Measurements from ENCODE around the gene GRK3.
"Not testable (repeated sequence)": the region's sequence is repeated elsewhere in the genome, so short reads cannot be mapped to it uniquely, and the experiment has no call there.

The GRK3 gene

DNA sequence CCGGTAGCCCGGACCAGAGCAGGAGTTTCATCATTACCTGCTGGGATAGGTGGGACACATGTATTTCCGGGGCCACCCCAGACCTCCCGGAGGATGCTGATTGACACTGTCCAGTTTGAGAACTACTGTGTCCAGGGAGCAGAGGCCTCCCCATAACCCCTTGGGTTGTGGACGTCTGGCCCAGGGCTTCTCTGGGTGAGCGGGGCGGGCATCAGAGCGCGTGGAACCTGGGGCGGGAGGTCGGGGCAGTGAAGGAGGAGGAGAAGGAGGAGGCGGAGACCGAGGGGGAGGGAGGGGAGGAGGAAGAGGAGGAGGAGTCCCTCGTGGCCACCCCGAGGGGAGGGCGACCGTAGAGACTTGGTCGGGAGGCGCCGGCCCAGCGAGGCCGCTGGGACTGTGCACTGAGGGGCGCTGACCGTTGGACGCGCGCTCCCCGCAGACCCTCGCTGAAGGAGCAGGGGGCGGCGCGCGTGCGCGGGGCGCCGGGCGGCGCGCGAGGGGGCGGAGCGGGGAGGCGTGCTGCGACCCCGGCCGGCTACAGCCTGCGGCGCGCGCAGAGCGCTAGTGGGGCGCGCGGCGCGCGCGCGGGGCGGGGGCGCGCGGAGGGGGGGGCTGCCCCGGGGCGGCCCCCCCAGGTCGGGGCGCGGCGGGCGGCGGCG lies at the start of gene GRK3:
Gene GRK3, plus strand, starts transcription at position 356 of the 659 bp plus-strand sequence. CDS start 366 bp downstream, outside the sequence.
- DNase-seq (ENCODE audit: extremely low read depth in 1 of 2, low read depth in 1 of 2), result peak in 1 of 2 donors; percentile 33

DNA sequence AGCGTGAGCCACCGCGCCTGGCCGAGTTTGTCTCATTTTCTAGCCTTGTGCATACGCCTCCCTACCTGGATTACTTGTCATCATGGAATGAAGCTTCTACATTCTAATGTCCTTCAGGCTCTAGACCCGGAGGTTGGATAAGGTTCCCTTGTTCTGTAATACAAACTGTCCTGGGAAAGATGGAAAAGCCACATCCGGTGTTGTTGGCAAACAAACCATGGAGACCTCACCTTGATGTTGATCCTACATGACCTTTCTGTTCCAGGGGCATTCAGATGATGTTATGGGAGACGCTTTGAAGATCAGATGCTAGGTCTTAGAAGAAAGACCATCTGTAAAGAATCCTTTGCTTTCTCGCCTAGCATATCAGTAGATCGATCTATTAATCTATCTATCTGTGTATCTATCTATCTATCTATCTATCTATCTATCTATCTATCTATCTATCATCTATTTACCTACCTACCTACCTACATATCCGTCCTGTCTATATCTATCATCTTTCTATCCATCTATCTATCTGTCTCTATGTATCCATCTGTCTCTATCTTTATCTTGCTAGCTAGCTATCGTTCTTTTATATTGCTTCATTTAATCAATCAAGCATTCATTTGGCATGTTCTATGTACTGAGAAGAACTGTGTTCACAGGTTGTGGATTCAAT lies 46.3 kb upstream of the GRK3 start:
- no peak for DNase-seq (ENCODE audit: extremely low read depth in 1 of 2, low read depth in 1 of 2)

DNA sequence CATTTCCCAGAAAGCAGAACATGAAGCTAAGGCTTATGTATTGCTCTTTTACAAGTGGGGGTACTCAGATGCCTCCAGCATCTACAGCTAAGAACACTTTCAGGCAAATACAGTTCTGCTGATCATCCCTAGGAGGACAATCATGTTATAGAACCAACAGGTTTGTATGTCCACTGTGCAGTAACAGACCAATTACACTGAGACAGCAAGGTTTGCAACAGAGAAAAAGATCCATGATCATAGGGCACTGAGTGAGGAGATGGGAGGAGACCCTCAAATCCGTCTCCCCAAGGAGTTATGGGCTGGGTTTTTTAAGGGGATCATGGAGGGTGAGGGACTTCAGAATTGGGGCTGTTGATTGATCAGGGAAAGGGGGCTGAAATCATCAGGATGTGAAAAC lies 39.1 kb upstream of the GRK3 start:
- DNase-seq (ENCODE audit: extremely low read depth in 1 of 2, low read depth in 1 of 2), result no peak

DNA sequence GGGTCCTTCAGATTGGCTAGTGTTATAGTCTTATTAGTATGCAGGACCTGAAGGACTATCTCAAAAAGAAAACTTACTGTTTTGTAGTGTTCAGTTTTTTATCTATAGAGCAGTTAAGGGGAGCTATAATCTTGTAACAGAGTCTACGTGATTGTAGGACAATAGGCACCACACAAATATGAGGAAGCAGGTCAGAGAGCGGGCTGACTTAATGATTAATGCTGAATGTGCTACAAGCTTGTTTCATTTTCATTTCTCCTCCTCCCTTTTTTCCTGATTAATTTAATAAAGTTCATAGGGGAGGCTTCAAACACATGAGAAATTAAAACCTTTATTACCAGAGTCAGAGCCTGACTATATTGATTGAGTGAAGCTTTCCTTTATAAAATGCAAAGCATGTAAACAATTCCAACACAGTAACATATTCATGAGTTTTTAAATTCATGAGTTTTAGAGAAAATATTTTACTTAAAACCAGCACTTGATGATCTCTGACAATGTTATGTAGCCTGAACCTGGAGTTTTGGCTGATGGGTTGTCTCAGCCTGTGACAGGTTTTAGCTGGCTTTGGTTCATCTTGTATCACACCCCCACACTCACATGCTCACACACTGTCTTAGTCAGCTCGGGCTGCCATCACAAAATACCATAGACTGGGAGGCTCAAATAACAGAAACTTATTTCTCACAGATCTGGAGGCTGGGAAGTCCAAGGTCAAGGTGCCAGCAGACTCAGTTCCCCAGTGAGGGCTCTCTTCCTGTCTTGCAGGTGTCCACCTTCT lies 38.5 kb upstream of the GRK3 start:
- DNase-seq (ENCODE audit: extremely low read depth in 1 of 2, low read depth in 1 of 2), result not testable (repeated sequence)

DNA sequence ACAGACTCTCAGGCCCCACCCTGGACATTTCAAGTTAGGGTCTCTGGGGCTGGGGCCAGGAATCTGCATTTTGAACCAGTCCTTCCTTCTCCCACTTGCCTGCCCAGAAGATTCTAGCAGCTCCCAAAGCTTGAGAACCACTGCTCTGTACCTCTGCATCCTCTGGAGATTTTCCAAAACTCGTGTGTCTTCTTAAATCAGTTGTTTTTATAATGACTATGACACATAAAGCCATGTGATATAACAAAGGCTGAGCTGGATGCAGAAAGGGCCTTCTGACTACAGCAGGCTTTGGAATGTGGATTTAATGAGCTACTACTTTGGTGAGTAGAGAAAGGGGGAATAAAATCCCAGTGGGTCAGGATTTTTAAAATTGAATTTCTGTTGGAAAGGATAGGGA lies 37.5 kb upstream of the GRK3 start:
- not testable (repeated sequence) for DNase-seq (ENCODE audit: extremely low read depth in 1 of 2, low read depth in 1 of 2)

DNA sequence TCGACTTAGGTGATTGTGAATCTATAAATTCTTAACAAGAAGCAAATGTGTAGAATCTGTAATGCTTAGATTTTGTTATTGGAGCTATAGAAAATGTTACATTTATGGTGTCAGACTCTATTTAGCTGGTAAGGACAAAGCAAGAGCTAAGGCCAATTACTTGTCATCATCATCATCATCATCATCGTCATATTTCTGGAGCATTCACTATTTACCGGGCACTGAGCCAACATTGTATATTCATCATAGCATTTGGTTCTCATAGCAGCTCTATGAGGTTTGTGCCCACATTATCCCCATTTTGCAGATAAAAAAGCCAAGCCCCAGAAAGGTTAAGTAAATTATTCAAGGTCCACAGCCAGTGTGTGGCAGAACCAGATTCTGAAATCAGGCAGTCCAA lies 36.4 kb upstream of the GRK3 start:
- DNase-seq (ENCODE audit: extremely low read depth in 1 of 2, low read depth in 1 of 2), result not testable (repeated sequence)

DNA sequence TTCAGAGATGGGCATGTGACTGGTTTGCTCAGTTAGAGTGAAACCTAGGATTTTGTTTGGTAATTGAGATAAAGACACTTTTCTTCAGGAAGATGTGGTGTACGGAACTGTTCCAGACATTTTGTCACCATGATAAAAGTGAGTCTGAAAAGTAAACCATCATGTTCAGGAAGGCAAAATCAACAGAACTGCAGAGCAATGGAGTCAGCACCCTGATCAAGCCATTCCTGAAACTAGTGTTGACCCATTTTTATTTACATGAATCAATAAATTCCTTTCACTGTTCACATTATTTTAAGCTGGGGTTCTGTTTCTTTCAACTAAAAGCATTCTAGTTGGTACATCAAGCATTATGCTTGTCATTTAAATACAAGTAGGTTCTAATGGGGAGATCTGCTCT lies 35.4 kb upstream of the GRK3 start:
- DNase-seq (ENCODE audit: extremely low read depth in 1 of 2, low read depth in 1 of 2), result not testable (repeated sequence)

DNA sequence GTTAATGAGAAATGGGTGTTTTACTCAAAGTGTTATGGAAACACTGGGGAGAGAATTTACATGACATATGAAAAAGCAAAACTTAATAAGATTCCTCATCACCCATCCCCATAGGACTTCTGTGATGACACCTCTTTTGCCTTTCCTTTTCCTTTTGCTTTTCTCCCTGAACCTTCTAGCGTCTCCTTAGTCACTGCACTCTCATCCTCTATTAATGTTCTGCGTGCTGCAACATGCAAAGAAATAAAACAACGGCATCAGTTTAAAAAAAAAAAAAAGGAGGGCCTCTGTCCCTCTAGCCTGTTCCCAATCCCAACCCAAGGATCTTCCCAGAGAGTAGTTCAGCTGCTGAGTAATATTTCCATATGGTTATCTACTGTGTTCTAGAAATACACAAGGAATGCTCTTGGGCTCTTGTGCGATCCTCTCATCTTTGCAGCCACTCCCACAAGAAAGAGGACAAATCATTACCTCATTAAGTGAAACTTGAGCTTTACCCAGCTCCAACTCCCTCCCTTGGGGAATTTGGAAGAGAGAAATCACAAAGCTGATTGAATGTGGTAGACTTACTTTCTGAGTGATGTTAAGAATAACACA lies 34.8 kb upstream of the GRK3 start:
- DNase-seq (ENCODE audit: extremely low read depth in 1 of 2, low read depth in 1 of 2), result not testable (repeated sequence)

DNA sequence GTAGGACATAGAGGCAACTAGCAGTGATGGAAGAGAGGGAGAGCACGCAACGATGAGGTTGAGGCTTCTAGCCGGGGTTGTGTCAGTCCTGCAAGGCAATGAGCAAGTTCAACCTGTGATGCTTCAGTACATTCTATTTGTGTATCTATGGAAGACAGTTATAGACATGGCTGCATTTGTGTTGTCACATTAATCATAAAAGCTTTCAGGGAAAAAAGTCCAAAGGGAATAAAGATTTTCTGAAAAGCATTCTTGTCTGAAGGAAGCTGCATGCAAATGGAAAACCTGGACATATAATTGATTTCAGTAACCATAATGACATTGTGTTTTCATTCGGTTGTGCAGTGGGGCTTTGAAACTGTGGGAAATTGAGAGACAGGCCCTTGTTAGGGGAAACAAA lies 32.8 kb upstream of the GRK3 start:
- not testable (repeated sequence) for DNase-seq (ENCODE audit: extremely low read depth in 1 of 2, low read depth in 1 of 2)

DNA sequence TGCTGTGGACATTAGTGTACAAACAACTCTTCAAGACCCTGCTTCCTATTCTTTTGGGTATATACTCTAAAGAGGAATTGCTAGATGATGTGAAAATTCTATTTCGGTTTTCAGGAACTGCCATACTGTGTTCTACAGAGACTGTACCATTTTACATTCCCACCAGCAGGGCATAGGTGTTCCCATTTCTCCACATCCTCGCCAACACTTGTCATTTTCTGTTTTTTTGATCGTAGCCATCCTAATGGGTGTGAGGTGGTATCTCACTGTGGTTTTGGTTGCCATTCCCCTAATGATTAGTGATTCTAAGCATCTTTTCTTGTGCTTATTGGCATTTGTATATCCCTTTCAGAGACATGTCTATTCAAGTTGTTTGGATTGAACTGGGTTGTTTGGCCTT lies 29.8 kb upstream of the GRK3 start:
- DNase-seq (ENCODE audit: extremely low read depth in 1 of 2, low read depth in 1 of 2), result no peak

DNA sequence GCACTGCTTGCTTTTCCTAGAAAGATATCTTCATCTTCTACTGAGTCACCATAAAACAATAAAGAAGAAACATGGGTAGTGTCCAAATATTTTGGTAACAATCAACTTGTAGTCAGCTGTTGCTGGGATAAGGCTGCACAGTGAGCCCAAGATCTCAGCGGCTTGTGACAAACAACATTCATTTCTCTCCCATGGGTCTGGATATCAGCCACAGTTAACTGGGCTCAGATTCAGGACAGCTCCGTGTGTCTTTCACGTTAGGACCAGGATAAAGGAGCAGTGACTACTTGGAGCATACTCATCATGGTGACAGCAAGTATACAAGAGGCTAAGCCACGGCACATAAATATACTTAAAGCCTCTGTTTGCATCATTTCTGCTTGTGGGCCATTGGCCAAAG lies 27.9 kb upstream of the GRK3 start:
- no peak for DNase-seq (ENCODE audit: extremely low read depth in 1 of 2, low read depth in 1 of 2)

DNA sequence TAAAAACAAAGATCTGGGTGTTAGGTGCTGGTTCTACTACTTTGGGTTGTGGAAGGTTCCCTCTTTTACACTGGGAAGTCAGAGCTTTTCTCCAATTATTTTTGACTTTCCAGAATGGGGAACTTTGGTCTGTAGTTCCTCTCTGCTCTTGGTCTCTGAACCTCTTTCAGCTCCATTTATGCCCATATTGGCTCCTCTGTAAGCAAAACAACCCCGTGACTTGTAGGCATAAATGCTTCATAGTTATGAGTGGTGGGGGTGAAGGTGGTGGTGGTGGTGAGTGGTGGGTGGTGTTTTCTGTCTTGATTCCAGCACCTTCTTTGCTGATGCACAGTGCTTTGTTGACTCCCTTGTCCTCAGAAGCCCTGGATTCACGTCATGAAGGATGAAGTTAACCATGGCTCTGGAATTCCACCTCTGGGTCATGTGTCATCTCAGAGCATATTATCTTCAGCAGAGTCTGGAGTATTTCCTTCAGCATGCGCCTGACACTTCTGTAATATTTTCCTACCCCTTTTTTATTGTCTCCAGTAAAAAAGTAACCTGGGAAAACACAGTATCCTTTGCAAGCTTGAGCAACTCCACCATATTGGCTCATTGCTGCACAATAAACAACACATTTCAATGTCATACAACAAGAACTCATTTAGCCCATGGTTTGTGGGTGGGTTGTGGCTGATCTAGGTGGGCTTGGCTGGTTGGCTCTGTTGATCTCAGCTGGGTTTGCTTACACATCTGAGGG lies 24.1 kb upstream of the GRK3 start:
- DNase-seq (ENCODE audit: extremely low read depth in 1 of 2, low read depth in 1 of 2), result no peak

DNA sequence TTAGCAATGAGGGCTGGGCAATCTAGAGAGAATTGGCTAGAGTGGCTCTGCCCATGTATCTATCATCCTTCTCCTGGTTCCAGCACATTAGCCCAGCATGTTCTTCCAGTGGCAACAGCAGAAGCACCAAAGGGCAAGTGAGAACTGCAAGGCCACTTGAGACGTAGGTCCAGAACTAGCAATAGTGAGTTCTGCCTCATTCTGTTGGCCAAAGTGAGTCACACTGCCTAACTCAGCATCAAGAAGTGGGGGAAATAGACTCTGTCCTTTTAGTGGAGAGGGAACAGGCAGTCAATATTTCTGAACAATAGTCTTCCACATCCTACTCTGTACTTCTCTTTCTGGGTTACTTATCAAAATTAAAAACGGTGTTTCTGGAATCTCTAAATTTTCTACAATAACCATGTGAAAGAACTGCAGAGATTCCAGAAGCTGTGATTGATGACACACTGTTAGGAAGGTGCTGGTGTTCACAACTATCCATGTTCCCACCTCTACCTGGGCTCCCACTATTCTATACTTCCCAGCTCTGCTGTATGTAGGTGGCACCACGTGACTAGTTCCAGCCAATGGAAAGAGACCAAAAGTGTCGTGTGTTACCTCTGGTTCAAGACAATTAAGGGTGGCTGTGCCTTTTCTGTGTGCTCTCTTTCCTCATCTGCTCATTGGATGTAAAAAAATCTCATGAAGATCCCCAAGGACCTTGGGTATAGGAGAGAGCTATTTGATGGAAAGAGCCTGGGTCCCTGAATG lies 23.4 kb upstream of the GRK3 start:
- no peak for DNase-seq (ENCODE audit: extremely low read depth in 1 of 2, low read depth in 1 of 2)

DNA sequence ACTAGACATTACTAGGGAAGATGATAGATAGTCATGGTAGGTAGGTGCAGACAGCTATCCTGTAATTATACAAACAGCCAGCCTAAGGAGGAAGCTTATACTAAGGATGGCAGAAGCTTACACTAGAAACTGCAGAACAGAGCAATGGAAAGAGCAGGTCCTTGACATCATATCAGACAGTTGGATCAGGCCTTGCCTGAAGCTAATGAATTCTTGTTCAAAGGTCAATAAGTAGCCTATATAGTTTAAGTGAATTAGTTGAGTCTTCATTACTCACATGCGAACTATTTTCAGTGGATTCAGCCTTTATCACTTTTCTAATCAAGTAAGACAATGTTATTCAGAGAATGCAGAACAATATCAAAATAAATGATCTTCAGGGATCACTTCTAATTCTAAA lies 22.3 kb upstream of the GRK3 start:
- no peak for DNase-seq (ENCODE audit: extremely low read depth in 1 of 2, low read depth in 1 of 2)

DNA sequence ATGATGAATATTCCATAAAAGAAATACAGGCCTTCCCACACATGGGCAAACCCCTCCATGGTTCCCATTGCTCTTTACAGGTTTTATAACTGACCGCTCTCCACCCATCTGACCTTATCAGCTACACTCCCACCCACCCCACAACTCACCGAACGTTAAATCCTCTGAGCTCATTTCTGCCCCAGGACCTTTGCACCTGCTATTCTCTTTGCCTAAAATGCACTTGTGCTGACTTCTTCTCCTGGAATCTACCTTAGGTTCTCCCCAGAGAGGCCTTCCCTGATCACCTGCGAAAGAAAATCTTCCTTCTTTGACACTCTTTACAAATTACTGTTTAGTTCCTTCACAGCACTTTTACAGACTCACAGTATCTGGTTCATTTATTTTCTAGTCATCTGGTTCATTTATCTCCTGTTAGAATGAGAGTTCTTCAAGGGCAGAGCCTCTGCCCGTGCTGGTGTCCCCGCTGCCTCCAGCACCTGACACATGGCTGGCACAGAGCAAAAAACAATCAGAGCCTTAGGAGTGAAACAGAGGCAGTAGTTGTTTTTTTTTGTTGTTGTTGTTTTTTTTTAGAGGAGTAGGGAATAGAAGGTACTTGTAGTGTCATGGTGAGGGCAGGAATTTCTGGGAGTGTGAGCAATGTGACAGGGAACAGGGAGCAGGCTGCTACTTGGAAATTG lies 21.6 kb upstream of the GRK3 start:
- no peak for DNase-seq (ENCODE audit: extremely low read depth in 1 of 2, low read depth in 1 of 2)

DNA sequence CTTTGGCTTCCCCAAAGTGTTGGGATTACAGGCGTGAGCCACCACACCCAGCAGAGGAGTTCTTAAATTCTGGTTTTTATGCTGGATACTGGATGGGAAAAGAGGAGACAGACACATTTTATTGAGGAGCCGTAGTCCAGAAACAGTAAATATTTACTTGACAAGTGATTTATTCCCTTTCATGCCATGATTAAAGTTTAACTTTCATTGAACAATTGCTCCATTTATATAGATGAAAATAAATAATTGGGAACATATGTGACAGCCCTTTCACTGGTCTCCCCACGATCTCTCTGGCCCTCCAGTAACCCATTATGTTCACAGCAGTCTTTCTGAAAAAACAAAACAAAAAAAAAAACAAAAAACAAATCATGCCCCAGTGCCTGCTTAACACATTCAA lies 19.3 kb upstream of the GRK3 start:
- no peak for DNase-seq (ENCODE audit: extremely low read depth in 1 of 2, low read depth in 1 of 2)

DNA sequence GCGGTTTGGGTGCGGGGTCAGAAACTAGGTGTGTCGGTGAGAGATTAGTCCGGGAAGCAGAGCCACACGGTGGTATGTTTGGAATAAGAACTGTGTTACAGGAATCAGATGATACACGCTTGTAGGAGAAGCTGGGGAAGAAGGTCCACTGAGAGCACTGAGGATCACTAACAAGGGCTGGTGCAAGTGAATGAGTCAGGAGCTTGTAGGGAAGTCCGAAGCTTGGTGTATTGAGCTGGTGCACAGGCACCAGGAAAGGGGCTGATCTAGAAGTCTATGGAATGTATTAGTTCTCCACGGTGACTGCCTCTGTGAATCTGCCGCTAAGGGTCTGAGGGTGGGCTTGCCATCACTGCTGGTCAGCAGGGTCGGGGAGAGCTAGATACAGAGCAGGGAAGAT lies 18.8 kb upstream of the GRK3 start:
- DNase-seq (ENCODE audit: extremely low read depth in 1 of 2, low read depth in 1 of 2), result no peak

DNA sequence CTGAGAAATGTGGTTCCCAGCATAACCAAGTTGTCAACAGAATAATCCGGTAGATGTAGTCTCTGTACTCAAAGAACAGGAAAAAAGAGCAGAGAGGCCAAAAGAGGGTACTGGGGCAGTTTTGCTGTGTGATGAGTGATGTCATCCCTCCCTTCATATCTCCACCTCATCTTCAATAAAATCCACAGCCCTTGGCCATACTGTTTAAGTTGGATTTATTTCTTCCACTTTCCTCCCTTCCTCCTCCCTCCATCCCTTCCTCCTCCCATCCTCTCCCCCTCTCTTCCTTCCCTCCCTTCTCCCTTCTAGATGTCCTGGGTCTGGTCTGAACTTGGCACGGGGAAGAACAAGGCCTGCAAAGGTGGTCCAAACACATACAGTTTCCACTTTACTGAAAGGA lies 18.2 kb upstream of the GRK3 start:
- no peak for DNase-seq (ENCODE audit: extremely low read depth in 1 of 2, low read depth in 1 of 2)

DNA sequence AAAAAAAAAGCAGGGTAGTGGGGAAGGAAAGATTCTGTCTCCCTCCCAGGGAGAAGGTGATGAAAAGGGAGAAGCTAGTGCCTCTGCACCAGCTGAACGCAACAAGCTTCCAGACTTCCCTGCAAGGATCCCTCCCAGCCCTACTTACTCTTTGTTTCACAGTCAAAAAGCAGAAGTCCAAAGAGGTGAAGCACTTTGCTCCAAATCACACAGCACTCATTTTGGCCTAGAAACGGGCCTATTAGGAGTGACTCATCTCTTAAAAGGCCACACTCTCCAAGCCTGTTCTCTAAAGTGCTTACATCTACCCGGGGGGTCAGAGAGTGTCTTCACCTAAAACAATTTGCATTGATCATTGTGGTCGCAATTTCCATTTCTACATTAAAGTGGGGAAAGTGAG lies 17.7 kb upstream of the GRK3 start:
- no peak for DNase-seq (ENCODE audit: extremely low read depth in 1 of 2, low read depth in 1 of 2)
